Upper lobe of left lung (tissue), 4 donors: ENCODE data around the gene TPST1.
"Not testable (repeated sequence)": the region's sequence is repeated elsewhere in the genome, so short reads cannot be mapped to it uniquely, and the experiment has no call there.

Experiments
- EP300 ChIP-seq, 4 donors: sonication (generic); formaldehyde crosslinking; IDR thresholded peaks; one replicate each; pipeline ENCODE4 v1.5.1; 2017; ENCODE audit warnings: antibody characterized with exemption in 4 of 4, control low read depth in 2 of 4
- POLR2A ChIP-seq, 4 donors: fragments of 450-650 bp; IDR thresholded peaks; one replicate each; pipeline ENCODE4 v1.5.1; 2016 to 2017; ENCODE audit warnings: antibody characterized with exemption in 4 of 4, mild to moderate bottlenecking in 2 of 4
- POLR2AphosphoS5 ChIP-seq, 2 donors: sonication (generic); formaldehyde crosslinking; IDR thresholded peaks; one replicate each; pipeline ENCODE4 v1.5.1; 2017; ENCODE audit warnings: antibody characterized with exemption in 2 of 2
- TF ChIP-seq, protein P1 (sequence below), 6 experiments: fragments of 450-650 bp in 4 of 6; fragments of 200-600 bp in 2 of 6; sonication (generic) in 2 of 6; IDR thresholded peaks; one replicate each; pipeline ENCODE4 v1.5.1; 2016 to 2019; ENCODE audit warnings: antibody characterized with exemption in 6 of 6

DNA sequence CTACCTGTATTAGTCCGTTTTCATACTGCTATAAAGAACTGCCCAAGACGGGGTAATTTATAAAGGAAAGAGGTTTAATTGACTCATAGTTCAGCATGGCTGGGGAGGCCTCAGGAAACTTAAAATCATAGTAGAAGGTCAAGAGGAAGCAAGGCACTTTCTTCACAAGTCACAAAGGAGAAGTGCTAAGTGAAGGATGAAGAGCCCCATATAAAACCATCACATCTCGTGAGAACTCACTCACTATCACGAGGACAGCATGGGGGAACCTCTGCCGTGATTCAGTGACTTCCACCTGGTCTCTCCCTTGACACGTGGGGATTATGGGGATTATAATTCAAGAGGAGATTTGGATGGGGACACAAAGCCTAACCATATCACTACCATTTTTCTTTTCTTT is 119.9 kb downstream of the TPST1 start:
- TF ChIP-seq, protein P1, sequence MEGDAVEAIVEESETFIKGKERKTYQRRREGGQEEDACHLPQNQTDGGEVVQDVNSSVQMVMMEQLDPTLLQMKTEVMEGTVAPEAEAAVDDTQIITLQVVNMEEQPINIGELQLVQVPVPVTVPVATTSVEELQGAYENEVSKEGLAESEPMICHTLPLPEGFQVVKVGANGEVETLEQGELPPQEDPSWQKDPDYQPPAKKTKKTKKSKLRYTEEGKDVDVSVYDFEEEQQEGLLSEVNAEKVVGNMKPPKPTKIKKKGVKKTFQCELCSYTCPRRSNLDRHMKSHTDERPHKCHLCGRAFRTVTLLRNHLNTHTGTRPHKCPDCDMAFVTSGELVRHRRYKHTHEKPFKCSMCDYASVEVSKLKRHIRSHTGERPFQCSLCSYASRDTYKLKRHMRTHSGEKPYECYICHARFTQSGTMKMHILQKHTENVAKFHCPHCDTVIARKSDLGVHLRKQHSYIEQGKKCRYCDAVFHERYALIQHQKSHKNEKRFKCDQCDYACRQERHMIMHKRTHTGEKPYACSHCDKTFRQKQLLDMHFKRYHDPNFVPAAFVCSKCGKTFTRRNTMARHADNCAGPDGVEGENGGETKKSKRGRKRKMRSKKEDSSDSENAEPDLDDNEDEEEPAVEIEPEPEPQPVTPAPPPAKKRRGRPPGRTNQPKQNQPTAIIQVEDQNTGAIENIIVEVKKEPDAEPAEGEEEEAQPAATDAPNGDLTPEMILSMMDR (IDR thresholded peaks at IDR 0.05) = not testable (repeated sequence)
- TF ChIP-seq POLR2AphosphoS5, POLR2A, EP300 (IDR thresholded peaks at IDR 0.05): not testable (repeated sequence)
